ENCODE data around the gene ERCC8. TPM values are rescaled to one million over a fixed set of nuclear protein-coding genes. Genes with fewer than 3 reads are reported as not detected.

Gene ERCC8
- total RNA-seq, 1 donor from 2014 or later: 10.2 TPM

GRCh38 chr5:60843936-60844905 is 100.6 kb downstream of the ERCC8 start, which contains the start of gene ELOVL7:
TSS of gene ELOVL7 (minus strand) at chr5:60844269. CDS start at chr5:60787397, 56,872 bp downstream.
- DNase-seq (ENCODE audit: low spot score): peak; percentile 38
- H3K27ac Mint-ChIP-seq: no peak within 1 kb of the TSS
- H3K27me3 Mint-ChIP-seq (ENCODE audit: low read depth): peaks cover 50% of the 10 kb centered on the region
- H3K36me3 Mint-ChIP-seq (ENCODE audit: low read depth): no peaks in the 10 kb centered on the region
- H3K9me3 Mint-ChIP-seq: no peaks in the 10 kb centered on the region
- intact Hi-C loops (cut with micrococcal nuclease): loop anchor here (5.0 kb wide), 1 partner anchor 142 kb away; the partner anchor contains the start of gene DEPDC1B
- peaks cover 12% of the 10 kb centered on the region for H3K4me1 Mint-ChIP-seq (ENCODE audit: low read depth)
- peak within 1 kb of the TSS; percentile 79 for H3K4me3 Mint-ChIP-seq (ENCODE audit: low read depth)

- Mint-ChIP-seq H3K36me3 (ENCODE audit: low read depth) (no peaks in the 10 kb centered on the region), H3K9me3 (no peaks in the 10 kb centered on the region), H3K27ac (no peak overlapping the region), H3K4me3 (ENCODE audit: low read depth) (peak overlapping the region; percentile 79), H3K4me1 (ENCODE audit: low read depth) (peaks cover 12% of the 10 kb centered on the region), H3K27me3 (ENCODE audit: low read depth) (peaks cover 50% of the 10 kb centered on the region)
- no peak for DNase-seq (ENCODE audit: low spot score)
- intact Hi-C loops (cut with micrococcal nuclease): loop anchor here (5.0 kb wide), 1 partner anchor 141 kb away; the partner anchor contains the start of gene DEPDC1B
Observed at GRCh38 chr5:60843386-60843935, 101.4 kb downstream of the ERCC8 start.

GRCh38 chr5:60842871-60843385 is 101.9 kb downstream of the ERCC8 start:
- no peak for DNase-seq (ENCODE audit: low spot score)
- no peaks in the 10 kb centered on the region for H3K36me3 Mint-ChIP-seq (ENCODE audit: low read depth)
- H3K27me3 Mint-ChIP-seq (ENCODE audit: low read depth): peaks cover 53% of the 10 kb centered on the region
- no peaks in the 10 kb centered on the region for H3K9me3 Mint-ChIP-seq
- peak overlapping the region; percentile 79 for H3K4me3 Mint-ChIP-seq (ENCODE audit: low read depth)
- intact Hi-C loops (cut with micrococcal nuclease): loop anchor here (5.0 kb wide), 1 partner anchor 141 kb away; the partner anchor contains the start of gene DEPDC1B
- peaks cover 15% of the 10 kb centered on the region for H3K4me1 Mint-ChIP-seq (ENCODE audit: low read depth)
- no peak overlapping the region for H3K27ac Mint-ChIP-seq

- intact Hi-C loops (cut with micrococcal nuclease): loop anchor here (5.0 kb wide), 1 partner anchor 139 kb away; the partner anchor contains the start of gene DEPDC1B
- peaks cover 47% of the 10 kb centered on the region for H3K27me3 Mint-ChIP-seq (ENCODE audit: low read depth)
- no peak overlapping the region for H3K4me3 Mint-ChIP-seq (ENCODE audit: low read depth)
- no peak overlapping the region for H3K27ac Mint-ChIP-seq
- no peak for DNase-seq (ENCODE audit: low spot score)
- peaks cover 15% of the 10 kb centered on the region for H3K4me1 Mint-ChIP-seq (ENCODE audit: low read depth)
- H3K36me3 Mint-ChIP-seq (ENCODE audit: low read depth): no peaks in the 10 kb centered on the region
- no peaks in the 10 kb centered on the region for H3K9me3 Mint-ChIP-seq
Observed at GRCh38 chr5:60841361-60841760, 103.5 kb downstream of the ERCC8 start.

GRCh38 chr5:60836131-60836530 is 108.7 kb downstream of the ERCC8 start:
- Mint-ChIP-seq H3K9me3 (no peaks in the 10 kb centered on the region), H3K27ac (no peak overlapping the region), H3K4me3 (ENCODE audit: low read depth) (no peak overlapping the region), H3K27me3 (ENCODE audit: low read depth) (peaks cover 11% of the 10 kb centered on the region), H3K36me3 (ENCODE audit: low read depth) (no peaks in the 10 kb centered on the region), H3K4me1 (ENCODE audit: low read depth) (peaks cover 3% of the 10 kb centered on the region)
- no peak for DNase-seq (ENCODE audit: low spot score)
- intact Hi-C loops (cut with micrococcal nuclease): no loop called here

- no peaks in the 10 kb centered on the region for H3K9me3 Mint-ChIP-seq
- no peak overlapping the region for H3K27ac Mint-ChIP-seq
- H3K4me1 Mint-ChIP-seq (ENCODE audit: low read depth): peaks cover 5% of the 10 kb centered on the region
- H3K4me3 Mint-ChIP-seq (ENCODE audit: low read depth): no peak overlapping the region
- H3K36me3 Mint-ChIP-seq (ENCODE audit: low read depth): no peaks in the 10 kb centered on the region
- intact Hi-C loops (cut with micrococcal nuclease): no loop called here
- peaks cover 9% of the 10 kb centered on the region for H3K27me3 Mint-ChIP-seq (ENCODE audit: low read depth)
- DNase-seq (ENCODE audit: low spot score): no peak
Observed at GRCh38 chr5:60835554-60835953, 109.3 kb downstream of the ERCC8 start.

- no peak for DNase-seq (ENCODE audit: low spot score)
- H3K27me3 Mint-ChIP-seq (ENCODE audit: low read depth): peaks cover 5% of the 10 kb centered on the region
- intact Hi-C loops (cut with micrococcal nuclease): no loop called here
- no peak overlapping the region for H3K27ac Mint-ChIP-seq
- no peaks in the 10 kb centered on the region for H3K9me3 Mint-ChIP-seq
- no peak overlapping the region for H3K4me3 Mint-ChIP-seq (ENCODE audit: low read depth)
- H3K4me1 Mint-ChIP-seq (ENCODE audit: low read depth): peaks cover 15% of the 10 kb centered on the region
- H3K36me3 Mint-ChIP-seq (ENCODE audit: low read depth): no peaks in the 10 kb centered on the region
Observed at GRCh38 chr5:60833520-60833919, 111.3 kb downstream of the ERCC8 start.

GRCh38 chr5:60830581-60831127 is 114.2 kb downstream of the ERCC8 start:
- no peaks in the 10 kb centered on the region for H3K36me3 Mint-ChIP-seq (ENCODE audit: low read depth)
- H3K27me3 Mint-ChIP-seq (ENCODE audit: low read depth): peaks cover 4% of the 10 kb centered on the region
- intact Hi-C loops (cut with micrococcal nuclease): no loop called here
- H3K27ac Mint-ChIP-seq: no peak overlapping the region
- H3K4me3 Mint-ChIP-seq (ENCODE audit: low read depth): no peak overlapping the region
- no peaks in the 10 kb centered on the region for H3K9me3 Mint-ChIP-seq
- peaks cover 24% of the 10 kb centered on the region for H3K4me1 Mint-ChIP-seq (ENCODE audit: low read depth)
- DNase-seq (ENCODE audit: low spot score): no peak

GRCh38 chr5:60829490-60830266 is 115.2 kb downstream of the ERCC8 start:
- Mint-ChIP-seq H3K27me3 (ENCODE audit: low read depth) (peaks cover 3% of the 10 kb centered on the region), H3K4me3 (ENCODE audit: low read depth) (peak overlapping the region; percentile 6), H3K9me3 (no peaks in the 10 kb centered on the region), H3K36me3 (ENCODE audit: low read depth) (no peaks in the 10 kb centered on the region), H3K27ac (peak overlapping the region; percentile 53), H3K4me1 (ENCODE audit: low read depth) (peaks cover 24% of the 10 kb centered on the region)
- DNase-seq (ENCODE audit: low spot score): no peak
- intact Hi-C loops (cut with micrococcal nuclease): no loop called here

- no peak overlapping the region for H3K27ac Mint-ChIP-seq
- intact Hi-C loops (cut with micrococcal nuclease): no loop called here
- H3K4me3 Mint-ChIP-seq (ENCODE audit: low read depth): no peak overlapping the region
- no peaks in the 10 kb centered on the region for H3K36me3 Mint-ChIP-seq (ENCODE audit: low read depth)
- peaks cover 24% of the 10 kb centered on the region for H3K4me1 Mint-ChIP-seq (ENCODE audit: low read depth)
- no peak for DNase-seq (ENCODE audit: low spot score)
- H3K9me3 Mint-ChIP-seq: no peaks in the 10 kb centered on the region
- peaks cover 3% of the 10 kb centered on the region for H3K27me3 Mint-ChIP-seq (ENCODE audit: low read depth)
Observed at GRCh38 chr5:60827201-60827600, 117.7 kb downstream of the ERCC8 start.

GRCh38 chr5:60826653-60827052 is 118.2 kb downstream of the ERCC8 start:
- intact Hi-C loops (cut with micrococcal nuclease): no loop called here
- no peak overlapping the region for H3K27ac Mint-ChIP-seq
- no peak for DNase-seq (ENCODE audit: low spot score)
- H3K36me3 Mint-ChIP-seq (ENCODE audit: low read depth): no peaks in the 10 kb centered on the region
- H3K27me3 Mint-ChIP-seq (ENCODE audit: low read depth): peaks cover 3% of the 10 kb centered on the region
- no peaks in the 10 kb centered on the region for H3K9me3 Mint-ChIP-seq
- peaks cover 24% of the 10 kb centered on the region for H3K4me1 Mint-ChIP-seq (ENCODE audit: low read depth)
- H3K4me3 Mint-ChIP-seq (ENCODE audit: low read depth): no peak overlapping the region
